K562 (cell line): Measurements from ENCODE around the gene HAX1. TPM values are rescaled to one million over a fixed set of nuclear protein-coding genes. Genes with fewer than 3 reads are reported as not detected.

Source experiments
- C11orf30 ChIP-seq: fragments of 450-650 bp; IDR thresholded peaks from 2 replicates; pipeline ENCODE4 v1.6.1; 2016; ENCODE audit warnings: low read depth, mild to moderate bottlenecking
- FOSL1 ChIP-seq: fragments of 200-800 bp; sonication (Bioruptor generic); conservative IDR thresholded peaks from 2 replicates; pipeline ENCODE4 v1.6.1; 2016; ENCODE audit warnings: missing genetic modification characterization, missing compliant biosample characterization
- JUND ChIP-seq, 2 experiments: IDR thresholded peaks; 2 replicates in 1 of 2; 3 replicates in 1 of 2; pipeline ENCODE4 v1.6.1; 2011; ENCODE audit warnings: borderline replicate concordance in 2 of 2, low read depth in 2 of 2, low read length in 2 of 2, improper control_type of control experiment in 1 of 2, missing biosample characterization in 1 of 2, missing genetic modification characterization in 1 of 2, missing genetic modification reagents in 1 of 2
- MAFG ChIP-seq: fragments of 450-650 bp; conservative IDR thresholded peaks from 2 replicates; pipeline ENCODE4 v1.6.1; 2016; ENCODE audit warnings: missing genetic modification characterization, missing compliant biosample characterization
- MIER1 ChIP-seq: fragments of 450-650 bp; IDR thresholded peaks from 2 replicates; pipeline ENCODE4 v1.6.1; 2016; ENCODE audit warnings: antibody characterized with exemption, mild to moderate bottlenecking, low read depth
- NCOA2 ChIP-seq, 2 experiments: fragments of 450-650 bp; IDR thresholded peaks; 2 replicates each; pipeline ENCODE4 v1.6.1; 2018; ENCODE audit warnings: mild to moderate bottlenecking in 2 of 2, moderate library complexity in 1 of 2; ENCODE audit not compliant: partially characterized antibody in 2 of 2
- NFE2 ChIP-seq: IDR thresholded peaks from 2 replicates; pipeline ENCODE4 v1.6.1; 2014; ENCODE audit warnings: antibody characterized with exemption, low read depth
- RFX7 ChIP-seq: fragments of 250-450 bp; sonication (Bioruptor Pico); IDR thresholded peaks from 2 replicates; pipeline ENCODE4 v1.5.1; 2021; ENCODE audit warnings: mild to moderate bottlenecking
- RNF2 ChIP-seq: sonication (generic); IDR thresholded peaks from 2 replicates; pipeline ENCODE4 v1.6.1; 2016
- U2AF1 ChIP-seq: fragments of 200-400 bp; formaldehyde crosslinking; optimal IDR thresholded peaks from 2 replicates; pipeline ENCODE3; 2017; ENCODE audit warnings: mild to moderate bottlenecking, low read depth, low read length, moderate library complexity
- ZNF766 ChIP-seq: fragments of 200-800 bp; sonication (Bioruptor generic); conservative IDR thresholded peaks from 2 replicates; pipeline ENCODE4 v1.6.1; 2016; ENCODE audit warnings: missing genetic modification characterization, missing compliant biosample characterization
- polyA plus RNA-seq, 8 experiments: library from polyadenylated mRNA; depleted of rRNA in 4 of 8; stranded (reverse) in 5 of 8; unstranded in 3 of 8; fragments of >200 nt; fragmentation: Nextera tagmentation in 2 of 8; fragmentation: Illumina TruSeq in 1 of 8; extraction: Ambion mirVana in 2 of 8; extraction: Trizol in 1 of 8; gene quantifications; 2 replicates each; pipeline versions ENCODE4 v1.2.1 to v1.2.3, GENCODE V29; 2011 to 2014; ENCODE audit warnings: inconsistent platforms in 1 of 8, missing spikeins in 1 of 8
- total RNA-seq, 7 experiments: library from RNA; depleted of rRNA in 6 of 7; stranded (reverse); fragments of >200 nt in 6 of 7; fragmentation: Illumina TruSeq in 2 of 7; extraction: Trizol in 2 of 7; gene quantifications; 2 replicates each; pipeline versions ENCODE4 v1.2.1 to v1.2.3, GENCODE V29; 2011 to 2021; ENCODE audit warnings: low replicate concordance in 1 of 7
- TF ChIP-seq, protein P1 (sequence below), 2 experiments: fragments of 450-650 bp in 1 of 2; sonication (generic) in 1 of 2; formaldehyde crosslinking in 1 of 2; IDR thresholded peaks in 1 of 2; conservative IDR thresholded peaks in 1 of 2; 2 replicates each; pipeline versions ENCODE4 v1.6.1 to v1.8.1; 2016 to 2023; ENCODE audit warnings: mild to moderate bottlenecking in 2 of 2, moderate library complexity in 2 of 2, inconsistent platforms in 1 of 2, missing genetic modification reagents in 1 of 2
- TF ChIP-seq, protein P2 (sequence below): fragments of 450-650 bp; IDR thresholded peaks from 2 replicates; pipeline ENCODE4 v1.6.1; 2018; ENCODE audit not compliant: partially characterized antibody
- TF ChIP-seq, protein P3 (sequence below), 2 experiments: fragments of 450-650 bp; IDR thresholded peaks; 2 replicates each; pipeline ENCODE4 v1.6.1; 2018; ENCODE audit warnings: mild to moderate bottlenecking in 2 of 2, low read depth in 1 of 2; ENCODE audit not compliant: partially characterized antibody in 2 of 2
- TF ChIP-seq, protein P4 (sequence below): sonication (generic); formaldehyde crosslinking; IDR thresholded peaks from 2 replicates; pipeline ENCODE4 v1.8.1; 2023; ENCODE audit warnings: mild to moderate bottlenecking, missing genetic modification reagents

HAX1 gene
- total and polyA plus RNA-seq, 9 of the 15 experiments (the other 6 are each of a cell fraction or from before 2014, with no cell fraction given) = 143 to 492 (median 234) TPM

DNA sequence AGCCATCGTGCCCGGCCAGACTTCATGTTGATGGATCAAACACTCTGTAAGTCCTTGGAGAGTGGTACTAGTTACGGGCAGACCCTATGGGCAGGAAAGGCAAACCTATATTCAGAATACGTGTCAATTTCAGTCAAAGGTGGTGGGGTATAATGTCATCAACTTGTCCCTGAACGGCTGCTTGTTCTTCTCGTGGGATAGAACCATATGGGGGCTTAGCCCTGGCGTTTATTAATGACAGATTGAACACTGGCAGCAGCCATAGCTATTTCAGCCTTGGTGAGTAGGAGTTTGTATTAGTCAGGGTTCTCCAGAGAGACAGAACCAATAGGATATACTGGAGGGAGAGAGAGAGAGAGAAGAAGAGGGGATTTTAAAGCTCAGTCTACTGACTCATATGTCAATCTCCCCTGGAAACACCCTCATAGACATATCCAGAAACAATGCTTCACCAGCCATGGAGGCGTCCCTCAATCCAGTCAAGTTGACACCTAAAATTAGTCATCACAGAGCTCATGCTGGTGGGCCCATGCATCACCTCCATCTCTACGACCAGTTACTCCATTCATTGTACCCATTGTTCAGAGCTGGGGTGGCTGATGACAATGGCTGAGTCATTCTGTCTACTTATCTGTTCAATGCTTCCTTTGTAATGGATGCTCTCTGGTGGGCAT, 32.4 kb downstream of the HAX1 start (continued):
- TF ChIP-seq, protein P1, sequence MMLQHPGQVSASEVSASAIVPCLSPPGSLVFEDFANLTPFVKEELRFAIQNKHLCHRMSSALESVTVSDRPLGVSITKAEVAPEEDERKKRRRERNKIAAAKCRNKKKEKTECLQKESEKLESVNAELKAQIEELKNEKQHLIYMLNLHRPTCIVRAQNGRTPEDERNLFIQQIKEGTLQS (IDR thresholded peaks at IDR 0.05) = peak; percentile 72
- TF ChIP-seq, protein P1 (CRISPR knock-in tag; conservative IDR thresholded peaks at IDR 0.05) = no peak
- TF ChIP-seq NCOA2 (IDR thresholded peaks at IDR 0.05; ENCODE audit: partially characterized antibody in 2 of 2) (no peak), ZNF766 (no peak), JUND (IDR thresholded peaks at IDR 0.05; ENCODE audit: borderline replicate concordance, low read depth, low read length) (peak; percentile 15; the same call in 1 of the 2 replicates), JUND (tag; IDR thresholded peaks at IDR 0.05; ENCODE audit: borderline replicate concordance, low read depth, low read length) (0 out of 3 replicates have a peak, but pooled peaks have one; percentile 17), U2AF1 (no peak), MIER1 (no peak), NFE2 (peak; percentile 76; the same call in 1 of the 2 replicates), C11orf30 (peak; percentile 43; the same call in 1 of the 2 replicates), FOSL1 (tag) (peak; percentile 68), RFX7 (CRISPR knock-in tag) (no peak), MAFG (0 out of 2 replicates have a peak, but pooled peaks have one; percentile 15), RNF2 (no peak)
- TF ChIP-seq, protein P2, sequence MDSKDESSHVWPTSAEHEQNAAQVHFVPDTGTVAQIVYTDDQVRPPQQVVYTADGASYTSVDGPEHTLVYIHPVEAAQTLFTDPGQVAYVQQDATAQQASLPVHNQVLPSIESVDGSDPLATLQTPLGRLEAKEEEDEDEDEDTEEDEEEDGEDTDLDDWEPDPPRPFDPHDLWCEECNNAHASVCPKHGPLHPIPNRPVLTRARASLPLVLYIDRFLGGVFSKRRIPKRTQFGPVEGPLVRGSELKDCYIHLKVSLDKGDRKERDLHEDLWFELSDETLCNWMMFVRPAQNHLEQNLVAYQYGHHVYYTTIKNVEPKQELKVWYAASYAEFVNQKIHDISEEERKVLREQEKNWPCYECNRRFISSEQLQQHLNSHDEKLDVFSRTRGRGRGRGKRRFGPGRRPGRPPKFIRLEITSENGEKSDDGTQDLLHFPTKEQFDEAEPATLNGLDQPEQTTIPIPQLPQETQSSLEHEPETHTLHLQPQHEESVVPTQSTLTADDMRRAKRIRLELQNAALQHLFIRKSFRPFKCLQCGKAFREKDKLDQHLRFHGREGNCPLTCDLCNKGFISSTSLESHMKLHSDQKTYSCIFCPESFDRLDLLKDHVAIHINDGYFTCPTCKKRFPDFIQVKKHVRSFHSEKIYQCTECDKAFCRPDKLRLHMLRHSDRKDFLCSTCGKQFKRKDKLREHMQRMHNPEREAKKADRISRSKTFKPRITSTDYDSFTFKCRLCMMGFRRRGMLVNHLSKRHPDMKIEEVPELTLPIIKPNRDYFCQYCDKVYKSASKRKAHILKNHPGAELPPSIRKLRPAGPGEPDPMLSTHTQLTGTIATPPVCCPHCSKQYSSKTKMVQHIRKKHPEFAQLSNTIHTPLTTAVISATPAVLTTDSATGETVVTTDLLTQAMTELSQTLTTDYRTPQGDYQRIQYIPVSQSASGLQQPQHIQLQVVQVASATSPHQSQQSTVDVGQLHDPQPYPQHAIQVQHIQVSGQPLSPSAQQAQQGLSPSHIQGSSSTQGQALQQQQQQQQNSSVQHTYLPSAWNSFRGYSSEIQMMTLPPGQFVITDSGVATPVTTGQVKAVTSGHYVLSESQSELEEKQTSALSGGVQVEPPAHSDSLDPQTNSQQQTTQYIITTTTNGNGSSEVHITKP = peak; percentile 59
- TF ChIP-seq, protein P3, sequence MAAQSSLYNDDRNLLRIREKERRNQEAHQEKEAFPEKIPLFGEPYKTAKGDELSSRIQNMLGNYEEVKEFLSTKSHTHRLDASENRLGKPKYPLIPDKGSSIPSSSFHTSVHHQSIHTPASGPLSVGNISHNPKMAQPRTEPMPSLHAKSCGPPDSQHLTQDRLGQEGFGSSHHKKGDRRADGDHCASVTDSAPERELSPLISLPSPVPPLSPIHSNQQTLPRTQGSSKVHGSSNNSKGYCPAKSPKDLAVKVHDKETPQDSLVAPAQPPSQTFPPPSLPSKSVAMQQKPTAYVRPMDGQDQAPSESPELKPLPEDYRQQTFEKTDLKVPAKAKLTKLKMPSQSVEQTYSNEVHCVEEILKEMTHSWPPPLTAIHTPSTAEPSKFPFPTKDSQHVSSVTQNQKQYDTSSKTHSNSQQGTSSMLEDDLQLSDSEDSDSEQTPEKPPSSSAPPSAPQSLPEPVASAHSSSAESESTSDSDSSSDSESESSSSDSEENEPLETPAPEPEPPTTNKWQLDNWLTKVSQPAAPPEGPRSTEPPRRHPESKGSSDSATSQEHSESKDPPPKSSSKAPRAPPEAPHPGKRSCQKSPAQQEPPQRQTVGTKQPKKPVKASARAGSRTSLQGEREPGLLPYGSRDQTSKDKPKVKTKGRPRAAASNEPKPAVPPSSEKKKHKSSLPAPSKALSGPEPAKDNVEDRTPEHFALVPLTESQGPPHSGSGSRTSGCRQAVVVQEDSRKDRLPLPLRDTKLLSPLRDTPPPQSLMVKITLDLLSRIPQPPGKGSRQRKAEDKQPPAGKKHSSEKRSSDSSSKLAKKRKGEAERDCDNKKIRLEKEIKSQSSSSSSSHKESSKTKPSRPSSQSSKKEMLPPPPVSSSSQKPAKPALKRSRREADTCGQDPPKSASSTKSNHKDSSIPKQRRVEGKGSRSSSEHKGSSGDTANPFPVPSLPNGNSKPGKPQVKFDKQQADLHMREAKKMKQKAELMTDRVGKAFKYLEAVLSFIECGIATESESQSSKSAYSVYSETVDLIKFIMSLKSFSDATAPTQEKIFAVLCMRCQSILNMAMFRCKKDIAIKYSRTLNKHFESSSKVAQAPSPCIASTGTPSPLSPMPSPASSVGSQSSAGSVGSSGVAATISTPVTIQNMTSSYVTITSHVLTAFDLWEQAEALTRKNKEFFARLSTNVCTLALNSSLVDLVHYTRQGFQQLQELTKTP (IDR thresholded peaks at IDR 0.05; ENCODE audit: low read depth in 1 of 2, partially characterized antibody in 2 of 2) = no peak
- TF ChIP-seq, protein P4, sequence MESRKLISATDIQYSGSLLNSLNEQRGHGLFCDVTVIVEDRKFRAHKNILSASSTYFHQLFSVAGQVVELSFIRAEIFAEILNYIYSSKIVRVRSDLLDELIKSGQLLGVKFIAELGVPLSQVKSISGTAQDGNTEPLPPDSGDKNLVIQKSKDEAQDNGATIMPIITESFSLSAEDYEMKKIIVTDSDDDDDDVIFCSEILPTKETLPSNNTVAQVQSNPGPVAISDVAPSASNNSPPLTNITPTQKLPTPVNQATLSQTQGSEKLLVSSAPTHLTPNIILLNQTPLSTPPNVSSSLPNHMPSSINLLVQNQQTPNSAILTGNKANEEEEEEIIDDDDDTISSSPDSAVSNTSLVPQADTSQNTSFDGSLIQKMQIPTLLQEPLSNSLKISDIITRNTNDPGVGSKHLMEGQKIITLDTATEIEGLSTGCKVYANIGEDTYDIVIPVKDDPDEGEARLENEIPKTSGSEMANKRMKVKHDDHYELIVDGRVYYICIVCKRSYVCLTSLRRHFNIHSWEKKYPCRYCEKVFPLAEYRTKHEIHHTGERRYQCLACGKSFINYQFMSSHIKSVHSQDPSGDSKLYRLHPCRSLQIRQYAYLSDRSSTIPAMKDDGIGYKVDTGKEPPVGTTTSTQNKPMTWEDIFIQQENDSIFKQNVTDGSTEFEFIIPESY = no peak
